ENCODE data around the gene FOXE3. TPM values are rescaled to one million over a fixed set of nuclear protein-coding genes. Genes with fewer than 3 reads are reported as not detected.

The FOXE3 gene
- total RNA-seq, 1 experiment from 2014 or later: not detected

DNA sequence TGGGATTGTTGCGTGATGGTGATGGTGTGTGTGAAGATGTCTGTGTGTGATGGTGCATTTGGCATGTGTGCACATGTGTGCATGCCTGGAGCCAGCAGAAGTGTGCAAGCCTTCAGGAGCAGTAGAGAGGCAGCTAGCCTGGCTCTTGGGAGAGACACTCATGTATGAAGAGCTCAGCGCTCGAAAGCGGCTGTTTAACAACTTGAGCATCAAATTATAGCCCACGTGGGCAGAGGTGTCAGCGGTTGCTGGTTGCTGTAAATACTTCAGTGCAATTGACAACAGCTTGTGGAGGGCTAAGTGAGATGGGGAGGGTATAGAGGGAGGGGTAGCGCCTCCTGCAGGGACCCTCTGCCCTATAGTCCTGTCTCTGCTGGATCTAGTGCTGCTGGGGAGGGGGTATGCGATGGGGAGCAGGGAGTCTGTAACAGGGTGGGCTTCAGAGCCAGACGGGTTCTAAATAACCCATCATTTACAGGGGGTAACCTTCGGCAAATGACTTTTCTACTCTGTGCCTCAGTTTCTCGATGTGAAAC, 43.2 kb downstream of the FOXE3 start:
- intact Hi-C loops (cut with micrococcal nuclease): no loop called here
- Mint-ChIP-seq H3K36me3 (ENCODE audit: insufficient read depth, unreplicated experiment) (no peaks in the 10 kb centered on the region), H3K27me3 (ENCODE audit: insufficient read depth, unreplicated experiment) (peaks cover 56% of the 10 kb centered on the region), H3K4me1 (ENCODE audit: insufficient read depth, unreplicated experiment) (no peaks in the 10 kb centered on the region), H3K9me3 (ENCODE audit: unreplicated experiment) (no peaks in the 10 kb centered on the region), H3K27ac (ENCODE audit: low read depth, unreplicated experiment) (no peak overlapping the region), H3K4me3 (ENCODE audit: unreplicated experiment) (no peak overlapping the region)
- DNase-seq (ENCODE audit: unreplicated experiment): no peak
- BruUV-seq (replicated peaks): no TSS peak
- POLR2A ChIA-PET: no interaction called here
- CTCF ChIA-PET: interaction anchor here (0.5 to 1.4 kb wide), 4 partner anchors 25 to 251 kb away, joined by 3 to 5 read pairs (median 4); no protein-coding TSS in a partner anchor
- TF ChIP-seq, protein P1, sequence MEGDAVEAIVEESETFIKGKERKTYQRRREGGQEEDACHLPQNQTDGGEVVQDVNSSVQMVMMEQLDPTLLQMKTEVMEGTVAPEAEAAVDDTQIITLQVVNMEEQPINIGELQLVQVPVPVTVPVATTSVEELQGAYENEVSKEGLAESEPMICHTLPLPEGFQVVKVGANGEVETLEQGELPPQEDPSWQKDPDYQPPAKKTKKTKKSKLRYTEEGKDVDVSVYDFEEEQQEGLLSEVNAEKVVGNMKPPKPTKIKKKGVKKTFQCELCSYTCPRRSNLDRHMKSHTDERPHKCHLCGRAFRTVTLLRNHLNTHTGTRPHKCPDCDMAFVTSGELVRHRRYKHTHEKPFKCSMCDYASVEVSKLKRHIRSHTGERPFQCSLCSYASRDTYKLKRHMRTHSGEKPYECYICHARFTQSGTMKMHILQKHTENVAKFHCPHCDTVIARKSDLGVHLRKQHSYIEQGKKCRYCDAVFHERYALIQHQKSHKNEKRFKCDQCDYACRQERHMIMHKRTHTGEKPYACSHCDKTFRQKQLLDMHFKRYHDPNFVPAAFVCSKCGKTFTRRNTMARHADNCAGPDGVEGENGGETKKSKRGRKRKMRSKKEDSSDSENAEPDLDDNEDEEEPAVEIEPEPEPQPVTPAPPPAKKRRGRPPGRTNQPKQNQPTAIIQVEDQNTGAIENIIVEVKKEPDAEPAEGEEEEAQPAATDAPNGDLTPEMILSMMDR (IDR thresholded peaks at IDR 0.05; ENCODE audit: unreplicated experiment): no peak

DNA sequence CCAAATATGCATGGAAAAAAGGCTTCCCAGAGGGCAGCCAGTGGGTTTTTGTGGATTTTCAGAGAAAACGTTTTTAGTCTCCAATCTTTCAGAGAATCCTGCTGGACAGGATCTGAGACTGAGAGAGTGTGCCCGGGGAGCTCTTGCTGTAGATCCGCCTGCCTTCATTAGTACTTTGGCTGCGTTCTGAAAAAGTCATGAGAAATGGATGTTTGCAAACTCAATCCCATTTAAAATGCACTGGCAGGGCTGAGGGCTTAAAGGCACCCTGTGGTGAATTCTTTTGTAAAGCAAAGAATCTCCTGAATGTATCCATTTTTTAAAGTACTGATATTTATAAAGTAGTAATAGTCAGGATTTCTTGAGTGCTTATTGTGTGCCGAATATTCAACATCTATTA, 44.0 kb downstream of the FOXE3 start:
- Mint-ChIP-seq H3K27ac (ENCODE audit: low read depth, unreplicated experiment) (no peak overlapping the region), H3K4me3 (ENCODE audit: unreplicated experiment) (no peak overlapping the region), H3K27me3 (ENCODE audit: insufficient read depth, unreplicated experiment) (peaks cover 56% of the 10 kb centered on the region), H3K36me3 (ENCODE audit: insufficient read depth, unreplicated experiment) (no peaks in the 10 kb centered on the region), H3K4me1 (ENCODE audit: insufficient read depth, unreplicated experiment) (no peaks in the 10 kb centered on the region), H3K9me3 (ENCODE audit: unreplicated experiment) (no peaks in the 10 kb centered on the region)
- CTCF ChIA-PET: interaction anchor here (1.3 to 1.9 kb wide), 4 partner anchors 9 to 250 kb away, joined by 3 to 5 read pairs (median 5); no protein-coding TSS in a partner anchor
- DNase-seq (ENCODE audit: unreplicated experiment): no peak
- intact Hi-C loops (cut with micrococcal nuclease): no loop called here
- BruUV-seq (replicated peaks): no TSS peak
- POLR2A ChIA-PET: no interaction called here
- TF ChIP-seq, protein P1 (IDR thresholded peaks at IDR 0.05; ENCODE audit: unreplicated experiment): no peak

DNA sequence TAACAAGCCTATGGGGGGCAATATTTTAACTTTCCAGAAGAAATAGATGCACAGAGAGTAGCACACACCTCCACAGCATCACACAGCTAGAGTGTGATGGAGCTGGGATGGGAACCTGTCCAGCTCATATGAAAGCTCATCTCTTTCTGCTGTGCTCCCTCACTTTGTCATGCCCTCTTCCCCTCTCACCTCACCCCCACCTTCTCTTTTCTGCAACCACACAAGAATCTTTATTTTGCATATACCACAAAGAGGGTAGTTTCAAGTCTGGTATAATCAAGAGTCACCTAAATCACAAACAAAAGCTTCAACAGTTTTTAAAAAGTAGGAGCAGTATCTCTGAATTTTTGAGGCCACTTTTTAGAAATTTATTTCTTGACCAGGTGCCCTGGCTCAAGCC, 44.4 kb downstream of the FOXE3 start:
- H3K27ac Mint-ChIP-seq (ENCODE audit: low read depth, unreplicated experiment): no peak overlapping the region
- ChIA-PET CTCF (interaction anchor here (0.7 to 1.9 kb wide), 5 partner anchors 9 to 266 kb away, joined by 3 to 5 read pairs (median 5); no protein-coding TSS in a partner anchor), POLR2A (interaction anchor here (1.2 kb wide), 1 partner anchor 21 kb away, joined by 3 read pairs; no protein-coding TSS in a partner anchor)
- no peak overlapping the region for H3K4me3 Mint-ChIP-seq (ENCODE audit: unreplicated experiment)
- H3K36me3 Mint-ChIP-seq (ENCODE audit: insufficient read depth, unreplicated experiment): no peaks in the 10 kb centered on the region
- BruUV-seq (replicated peaks): no TSS peak
- no peaks in the 10 kb centered on the region for H3K9me3 Mint-ChIP-seq (ENCODE audit: unreplicated experiment)
- intact Hi-C loops (cut with micrococcal nuclease): no loop called here
- DNase-seq (ENCODE audit: unreplicated experiment): no peak
- no peaks in the 10 kb centered on the region for H3K4me1 Mint-ChIP-seq (ENCODE audit: insufficient read depth, unreplicated experiment)
- TF ChIP-seq, protein P1 (IDR thresholded peaks at IDR 0.05; ENCODE audit: unreplicated experiment): no peak
- H3K27me3 Mint-ChIP-seq (ENCODE audit: insufficient read depth, unreplicated experiment): peaks cover 56% of the 10 kb centered on the region

DNA sequence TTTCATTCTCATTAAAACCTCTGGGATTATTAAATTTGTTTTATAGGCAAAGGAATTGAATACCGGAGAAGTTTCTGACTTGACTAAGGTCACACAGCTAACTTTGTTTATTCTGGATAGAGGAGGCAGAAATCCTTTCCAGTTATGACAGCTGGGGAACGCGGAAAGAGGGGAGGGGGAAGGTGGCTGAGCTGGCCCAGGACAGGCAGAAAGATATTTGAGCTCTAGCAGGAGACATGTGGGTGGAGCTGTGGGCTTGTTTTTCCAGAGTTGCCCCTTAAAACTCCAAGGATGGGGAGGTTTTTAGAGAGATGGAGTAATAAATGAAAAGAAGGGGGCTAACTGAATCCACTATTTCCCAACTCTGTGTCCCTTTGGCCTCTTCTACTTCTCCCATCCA, 49.5 kb downstream of the FOXE3 start:
- no peak for DNase-seq (ENCODE audit: unreplicated experiment)
- intact Hi-C loops (cut with micrococcal nuclease): no loop called here
- H3K27me3 Mint-ChIP-seq (ENCODE audit: insufficient read depth, unreplicated experiment): peaks cover 32% of the 10 kb centered on the region
- TF ChIP-seq, protein P1 (IDR thresholded peaks at IDR 0.05; ENCODE audit: unreplicated experiment): no peak
- no TSS peak for BruUV-seq (replicated peaks)
- no peak overlapping the region for H3K4me3 Mint-ChIP-seq (ENCODE audit: unreplicated experiment)
- H3K9me3 Mint-ChIP-seq (ENCODE audit: unreplicated experiment): peaks cover 5% of the 10 kb centered on the region
- POLR2A ChIA-PET: no interaction called here
- H3K36me3 Mint-ChIP-seq (ENCODE audit: insufficient read depth, unreplicated experiment): no peaks in the 10 kb centered on the region
- H3K4me1 Mint-ChIP-seq (ENCODE audit: insufficient read depth, unreplicated experiment): no peaks in the 10 kb centered on the region
- no peak overlapping the region for H3K27ac Mint-ChIP-seq (ENCODE audit: low read depth, unreplicated experiment)
- CTCF ChIA-PET: interaction anchor here (0.6 to 2.1 kb wide), 6 partner anchors 11 to 127 kb away, joined by 3 to 7 read pairs (median 4); partner anchors contain the start of gene FOXD2

Other genes starting within 250 kb of the FOXE3 start
- 17.9 and 19.6 TPM in 2 replicates for gene PDZK1IP1, start 226.2 kb upstream of the FOXE3 start, total RNA-seq (2022)
- not detected in 2 replicates for gene TAL1, start 184.1 kb upstream of the FOXE3 start, total RNA-seq (2022)
- gene STIL, start 102.1 kb upstream of the FOXE3 start, total RNA-seq (2022): 8.8 and 12.6 TPM in 2 replicates
- 106 and 113 TPM in 2 replicates for gene CMPK1, start 82.5 kb upstream of the FOXE3 start, total RNA-seq (2022)
- gene FOXD2, start 21.8 kb downstream of the FOXE3 start, total RNA-seq (2022): 0.27 and 0.44 TPM in 2 replicates

All from MCF 10A (cell line).